Peyer's patch (tissue), 4 donors: ENCODE results near the gene MEGF10.

Source experiments
- POLR2A ChIP-seq, 2 donors: fragments of 450-650 bp; IDR thresholded peaks; one replicate each; pipeline ENCODE4 v1.5.1; 2017; ENCODE audit warnings: antibody characterized with exemption in 2 of 2, mild to moderate bottlenecking in 2 of 2, moderate library complexity in 2 of 2
- TF ChIP-seq, protein P1 (sequence below), 6 experiments: fragments of 450-650 bp in 4 of 6; fragments of 200-600 bp in 2 of 6; sonication (generic) in 1 of 6; IDR thresholded peaks; one replicate each; pipeline ENCODE4 v1.5.1; 2017 to 2019; ENCODE audit warnings: antibody characterized with exemption in 6 of 6, mild to moderate bottlenecking in 3 of 6, moderate library complexity in 1 of 6

DNA sequence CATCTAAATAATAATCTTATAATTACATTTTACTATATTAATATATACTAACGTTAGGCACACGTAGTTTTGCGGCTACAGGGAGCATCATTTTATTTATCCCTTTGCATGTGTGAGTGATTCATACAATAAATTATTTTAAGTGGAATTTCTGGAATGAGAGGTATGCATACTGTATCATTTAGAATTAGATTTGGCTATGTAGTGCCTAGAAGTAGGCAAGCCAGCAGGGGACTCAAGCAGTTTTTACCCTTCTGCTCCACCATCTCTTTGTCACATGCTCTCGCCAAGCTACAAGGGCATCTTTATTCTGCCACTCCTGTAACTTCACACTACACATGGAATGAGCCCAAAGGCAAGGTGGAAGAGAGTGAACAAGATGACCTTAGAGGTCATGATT lies 60.8 kb downstream of the MEGF10 start:
- TF ChIP-seq, protein P1, sequence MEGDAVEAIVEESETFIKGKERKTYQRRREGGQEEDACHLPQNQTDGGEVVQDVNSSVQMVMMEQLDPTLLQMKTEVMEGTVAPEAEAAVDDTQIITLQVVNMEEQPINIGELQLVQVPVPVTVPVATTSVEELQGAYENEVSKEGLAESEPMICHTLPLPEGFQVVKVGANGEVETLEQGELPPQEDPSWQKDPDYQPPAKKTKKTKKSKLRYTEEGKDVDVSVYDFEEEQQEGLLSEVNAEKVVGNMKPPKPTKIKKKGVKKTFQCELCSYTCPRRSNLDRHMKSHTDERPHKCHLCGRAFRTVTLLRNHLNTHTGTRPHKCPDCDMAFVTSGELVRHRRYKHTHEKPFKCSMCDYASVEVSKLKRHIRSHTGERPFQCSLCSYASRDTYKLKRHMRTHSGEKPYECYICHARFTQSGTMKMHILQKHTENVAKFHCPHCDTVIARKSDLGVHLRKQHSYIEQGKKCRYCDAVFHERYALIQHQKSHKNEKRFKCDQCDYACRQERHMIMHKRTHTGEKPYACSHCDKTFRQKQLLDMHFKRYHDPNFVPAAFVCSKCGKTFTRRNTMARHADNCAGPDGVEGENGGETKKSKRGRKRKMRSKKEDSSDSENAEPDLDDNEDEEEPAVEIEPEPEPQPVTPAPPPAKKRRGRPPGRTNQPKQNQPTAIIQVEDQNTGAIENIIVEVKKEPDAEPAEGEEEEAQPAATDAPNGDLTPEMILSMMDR (IDR thresholded peaks at IDR 0.05) = no peak
- no peak for TF ChIP-seq POLR2A (IDR thresholded peaks at IDR 0.05)
